Measurements from ENCODE around the gene AFAP1L2.

The AFAP1L2 gene

DNA sequence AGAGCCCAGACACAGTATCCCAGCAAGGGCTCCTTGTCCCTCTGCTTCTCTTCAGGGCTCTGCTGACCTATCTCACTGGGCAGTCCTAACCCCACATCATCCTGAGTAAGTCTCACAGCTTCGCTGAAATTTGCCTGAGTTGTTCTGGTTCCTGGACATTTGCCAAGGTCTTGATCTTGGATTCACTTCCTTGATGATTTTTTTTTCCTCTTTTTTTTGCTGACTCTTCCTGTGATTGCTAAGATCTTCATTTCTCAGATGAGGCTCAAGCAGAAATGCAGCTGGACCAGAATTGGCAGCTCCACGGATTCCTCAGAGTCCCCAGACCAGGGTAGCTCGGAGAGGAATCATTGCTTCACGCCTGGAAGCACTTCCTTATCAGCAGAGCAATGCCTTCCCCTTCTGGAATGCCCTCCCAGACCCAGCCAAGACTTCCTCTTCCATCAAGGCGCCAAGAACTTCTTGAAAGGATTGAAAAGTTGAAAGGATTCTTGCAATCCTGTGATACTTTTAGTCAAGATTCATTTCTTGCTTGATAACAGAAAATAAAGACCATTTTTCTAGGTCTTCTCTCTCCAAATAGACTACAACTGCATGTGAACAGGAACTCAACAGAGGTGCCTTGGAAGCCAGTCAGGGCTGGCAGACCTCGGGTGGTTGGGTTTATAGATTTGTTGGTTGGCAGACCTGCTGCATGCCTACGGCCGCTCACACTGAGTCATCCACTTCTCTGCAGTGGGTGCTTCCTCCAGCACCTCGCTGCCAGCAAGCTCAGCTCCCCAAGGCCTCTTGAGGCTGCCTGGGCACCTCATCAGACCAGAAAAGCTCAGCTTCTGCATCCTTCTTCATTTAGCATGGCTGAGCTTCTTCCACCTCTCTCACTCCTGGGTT is 8.8 kb upstream of the AFAP1L2 start:
- FAIRE-seq (no peak), DNase-seq (ENCODE audit: low spot score) (peak; percentile 69)

DNA sequence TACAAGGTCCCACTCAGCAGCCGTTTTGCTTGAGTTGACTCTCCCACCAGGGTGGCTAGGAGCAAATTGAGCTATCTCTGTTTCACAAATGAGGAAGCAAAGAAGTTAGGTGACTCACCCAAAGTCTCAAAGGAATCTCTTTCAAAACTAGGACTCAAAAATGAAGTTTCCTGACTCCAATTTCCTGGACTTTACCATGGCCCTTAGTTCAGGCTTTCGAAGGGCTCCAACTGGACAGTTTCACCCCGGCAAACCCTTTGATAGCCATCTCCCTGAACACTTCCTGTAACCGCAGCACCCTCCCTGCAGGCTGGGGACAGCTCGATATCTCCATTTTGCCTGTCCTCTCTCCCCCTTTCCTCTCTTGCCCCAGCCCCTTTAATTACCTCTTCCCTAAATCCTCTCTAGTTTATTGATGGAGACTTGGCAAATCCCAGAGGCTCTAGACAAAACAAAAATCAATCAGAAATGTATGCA is 4.7 kb upstream of the AFAP1L2 start:
- DNase-seq (ENCODE audit: low spot score) (no peak), FAIRE-seq (no peak)

DNA sequence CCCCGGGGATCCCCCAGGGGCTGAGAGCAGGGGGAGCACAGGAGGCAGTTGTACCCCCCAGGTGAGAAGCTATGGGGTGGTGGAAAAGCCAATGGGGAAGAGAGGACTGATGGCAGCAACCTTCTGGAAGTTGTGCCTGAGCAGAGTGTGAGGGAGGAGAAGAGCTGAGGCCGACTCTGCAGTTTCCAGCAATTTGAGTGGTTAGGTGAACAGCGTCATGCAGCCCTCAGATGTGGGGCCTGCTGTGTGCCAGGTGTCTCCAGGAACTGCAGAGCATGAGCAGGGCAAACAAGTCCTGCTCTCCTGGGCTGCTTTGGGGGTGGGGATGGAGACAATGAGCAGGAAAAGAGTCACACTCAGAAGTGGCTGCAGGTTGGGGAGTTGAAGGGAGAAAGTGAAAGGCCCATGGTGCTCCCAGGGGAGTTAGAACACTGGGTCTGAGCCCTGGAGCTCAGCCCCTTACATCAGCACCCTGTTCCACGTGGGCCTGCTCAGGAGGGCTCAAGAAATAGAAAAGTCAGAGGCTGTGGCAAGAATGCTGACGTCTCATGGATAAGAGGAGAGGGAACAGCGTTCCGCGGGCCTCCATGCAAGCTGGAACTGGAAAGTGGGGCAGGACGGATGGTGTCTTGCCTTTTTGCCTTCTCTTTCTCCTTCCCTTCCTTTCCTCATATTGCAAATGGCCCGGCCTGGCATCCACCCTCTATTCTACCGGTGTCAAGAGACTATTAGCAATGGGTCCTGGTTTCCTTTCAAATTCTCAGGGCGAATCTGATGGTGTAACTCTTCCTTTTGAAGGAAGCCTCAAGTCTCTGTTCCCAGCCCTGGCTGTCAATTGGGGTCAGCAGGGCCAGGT is 4.0 kb upstream of the AFAP1L2 start:
- DNase-seq (ENCODE audit: low spot score) (no peak), FAIRE-seq (no peak)

DNA sequence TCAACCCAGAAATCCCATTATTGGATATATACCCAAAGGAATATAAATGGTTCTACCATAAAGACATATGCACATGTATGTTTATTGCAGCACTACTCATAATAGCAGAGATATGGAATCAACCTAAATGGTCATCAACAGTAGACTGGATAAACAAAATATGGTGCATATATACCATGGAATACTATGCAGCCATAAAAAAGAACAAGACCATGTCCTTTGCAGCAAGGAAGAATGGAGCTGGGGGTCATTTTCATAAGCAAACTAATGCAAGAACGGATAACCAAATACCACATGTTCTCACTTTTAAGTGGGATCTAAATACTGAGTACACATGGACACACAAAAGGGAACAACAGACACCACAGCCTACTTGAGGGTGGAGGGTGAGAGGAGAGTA is 2.2 kb upstream of the AFAP1L2 start:
- FAIRE-seq, result no peak

DNA sequence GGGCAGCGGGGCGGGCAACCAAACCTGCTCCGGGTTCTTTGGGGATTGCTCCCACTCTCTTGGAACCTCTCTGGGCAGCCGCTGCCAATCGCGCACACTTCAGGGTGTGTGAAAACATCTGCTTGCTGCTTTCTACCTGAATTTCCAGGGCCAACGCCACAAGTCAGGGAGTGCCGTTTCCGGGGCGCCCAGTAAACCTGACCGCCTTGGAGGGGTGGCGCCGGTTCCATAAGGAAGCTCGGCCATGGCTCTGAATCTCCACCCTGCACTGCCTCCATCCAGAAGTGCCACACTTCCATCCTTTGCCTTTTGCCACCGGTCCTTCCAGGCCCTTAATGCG is 679 bp upstream of the AFAP1L2 start:
- no peak for DNase-seq (ENCODE audit: low spot score)
- FAIRE-seq, result no peak

More for the DNA sequence above, 2.2 kb upstream of the AFAP1L2 start:
- DNase-seq (ENCODE audit: low spot score), result no peak

DNA sequence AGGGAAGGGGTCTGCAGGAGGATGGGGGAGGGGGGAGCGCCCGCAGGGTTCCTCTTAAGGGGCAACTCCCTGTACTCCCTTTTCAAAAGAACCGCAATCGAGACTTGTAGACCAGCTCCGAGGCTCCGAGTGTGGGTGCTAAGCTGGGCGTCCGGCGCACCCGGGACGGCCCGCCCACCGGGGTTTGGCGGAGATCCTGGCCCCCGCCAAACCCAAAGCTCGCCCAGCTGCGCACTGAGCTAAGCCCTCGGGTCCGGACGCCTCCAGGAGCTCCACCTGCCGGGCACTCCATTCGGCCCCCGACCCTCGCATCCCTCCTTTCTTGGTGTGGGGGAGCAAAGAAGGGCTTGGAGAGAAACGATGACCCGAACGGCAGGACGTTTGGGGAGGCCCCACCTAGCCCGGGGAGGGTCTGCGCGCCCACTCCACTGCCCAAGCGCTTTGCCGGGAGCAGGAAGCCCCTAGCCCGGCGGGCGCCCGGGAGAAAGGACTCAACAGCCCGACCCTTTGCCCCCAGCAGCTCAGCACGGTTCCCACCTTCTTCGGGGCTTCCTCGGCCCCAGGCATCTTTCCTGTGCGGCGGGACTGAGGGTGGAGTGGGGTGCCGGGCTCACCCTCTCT is 651 bp downstream of the AFAP1L2 start:
- FAIRE-seq (no peak), DNase-seq (ENCODE audit: low spot score) (no peak)

DNA sequence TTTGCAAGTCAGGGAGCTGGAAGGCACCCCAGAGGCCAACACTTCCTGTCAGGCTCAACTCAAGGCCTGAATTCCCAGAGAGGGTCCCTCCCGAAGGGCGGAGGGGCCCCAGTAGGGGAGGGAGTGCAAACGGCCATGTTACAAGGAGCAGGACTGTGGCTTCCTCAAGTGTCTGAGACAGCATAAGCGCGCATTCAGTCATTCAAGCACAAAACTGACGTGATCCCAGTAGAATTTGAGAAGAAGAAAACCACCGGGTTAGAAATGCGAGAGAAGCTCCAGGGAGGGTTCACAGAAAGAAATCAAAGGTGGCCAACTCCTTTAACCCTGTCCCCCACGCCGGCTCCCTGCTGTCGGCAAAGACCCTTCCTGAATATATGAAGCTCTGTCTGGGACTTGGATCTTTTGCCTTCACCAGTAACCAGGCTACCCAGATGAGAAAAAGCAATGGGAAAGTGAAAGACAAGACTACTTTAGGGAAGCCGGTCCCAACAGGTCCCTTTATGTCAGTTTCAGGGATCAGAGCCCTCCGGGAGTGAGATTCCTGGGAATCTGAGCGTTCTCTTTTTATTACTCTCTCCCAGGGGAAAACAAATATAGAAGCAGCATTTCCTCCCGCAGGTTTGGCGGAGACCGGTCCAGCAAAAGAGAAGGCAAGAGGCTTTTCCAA is 1.3 kb downstream of the AFAP1L2 start:
- FAIRE-seq (no peak), DNase-seq (ENCODE audit: low spot score) (no peak)

DNA sequence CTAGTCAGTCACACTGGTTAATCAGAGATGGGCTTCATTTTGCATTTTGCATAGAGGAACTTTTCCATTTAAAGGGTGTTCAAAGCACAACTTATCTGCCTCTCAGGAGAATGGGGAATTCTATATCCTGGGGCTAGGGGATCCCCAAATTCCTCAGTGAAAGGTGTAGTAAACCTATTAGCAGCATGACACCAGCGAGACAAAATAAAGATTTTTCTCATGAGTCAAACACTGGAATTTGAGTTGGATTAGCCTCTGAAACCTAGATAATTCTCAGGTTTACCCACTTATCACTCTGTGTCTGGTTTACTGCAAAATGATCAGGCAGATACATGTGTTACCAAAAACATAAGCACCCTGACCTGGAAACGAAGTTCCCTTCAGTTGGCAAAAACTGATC is 2.1 kb downstream of the AFAP1L2 start:
- no peak for DNase-seq (ENCODE audit: low spot score)
- FAIRE-seq, result no peak

DNA sequence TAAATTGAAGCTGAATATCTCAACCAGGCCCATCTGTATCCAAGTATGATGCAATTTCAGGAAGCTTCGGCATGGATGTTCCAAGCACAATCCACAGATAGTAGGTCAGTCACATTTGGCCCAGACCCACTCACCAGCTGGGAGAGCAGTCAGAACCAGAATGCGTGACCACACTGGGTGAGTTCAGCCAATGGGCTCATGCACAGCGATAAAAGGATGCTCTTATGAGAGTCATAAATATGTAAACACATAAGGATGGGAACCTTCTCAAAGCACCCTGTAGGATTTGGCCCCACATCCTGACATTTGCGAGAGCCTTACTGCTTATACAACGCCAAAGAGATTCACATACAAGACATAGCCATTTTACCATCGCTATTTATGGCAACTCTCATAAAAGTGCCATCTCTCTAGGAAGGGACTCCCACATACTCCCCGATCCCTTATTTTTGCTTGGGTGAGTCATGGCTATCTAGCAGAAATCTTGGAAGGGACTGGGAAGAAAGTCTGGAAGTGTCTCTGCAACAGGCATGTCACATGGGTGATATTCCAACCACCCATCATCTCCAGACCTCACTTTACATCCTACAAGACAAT is 3.0 kb downstream of the AFAP1L2 start:
- no peak for FAIRE-seq

DNA sequence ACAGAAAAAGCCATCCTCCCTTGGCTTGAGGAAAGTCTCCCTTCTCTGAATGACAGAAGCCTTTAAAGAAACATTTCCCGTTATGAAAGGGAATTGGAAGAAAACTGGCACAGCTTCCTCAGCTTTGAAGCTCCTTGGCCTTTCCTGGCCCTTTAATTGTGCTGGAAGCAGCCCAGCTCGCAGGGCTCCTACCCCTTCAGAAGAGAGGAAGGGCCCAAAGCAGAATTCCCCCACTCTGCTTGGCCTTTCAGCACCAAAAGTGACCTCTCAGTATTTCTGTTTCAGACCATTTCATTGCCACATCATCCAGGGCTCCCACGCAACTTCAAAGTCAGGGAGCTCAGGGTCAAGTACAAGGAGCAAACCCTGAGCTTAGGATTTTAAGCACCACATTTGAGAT is 4.2 kb downstream of the AFAP1L2 start:
- no peak for DNase-seq (ENCODE audit: low spot score)
- no peak for FAIRE-seq

More for the DNA sequence above, 3.0 kb downstream of the AFAP1L2 start:
- DNase-seq (ENCODE audit: low spot score), result no peak

DNA sequence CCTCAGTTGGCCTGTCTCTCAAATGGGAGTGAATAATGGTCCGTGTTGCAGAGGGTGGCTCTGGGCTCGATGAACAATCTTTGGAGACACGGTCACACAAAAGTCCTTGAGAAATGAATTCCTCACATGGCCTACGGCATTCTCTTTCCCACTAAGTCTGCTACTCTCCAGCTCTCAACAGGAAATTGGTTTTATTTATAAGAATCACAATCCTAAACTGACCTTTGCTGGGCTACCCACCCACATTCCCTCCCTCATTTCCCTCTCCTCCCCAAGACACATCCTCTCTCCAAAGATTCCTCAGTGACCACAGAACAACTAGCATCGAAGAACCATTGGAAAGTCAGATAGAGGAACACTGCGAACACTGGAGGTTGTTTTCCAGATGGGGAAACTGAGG is 4.7 kb downstream of the AFAP1L2 start:
- FAIRE-seq, result no peak
- DNase-seq (ENCODE audit: low spot score), result no peak

DNA sequence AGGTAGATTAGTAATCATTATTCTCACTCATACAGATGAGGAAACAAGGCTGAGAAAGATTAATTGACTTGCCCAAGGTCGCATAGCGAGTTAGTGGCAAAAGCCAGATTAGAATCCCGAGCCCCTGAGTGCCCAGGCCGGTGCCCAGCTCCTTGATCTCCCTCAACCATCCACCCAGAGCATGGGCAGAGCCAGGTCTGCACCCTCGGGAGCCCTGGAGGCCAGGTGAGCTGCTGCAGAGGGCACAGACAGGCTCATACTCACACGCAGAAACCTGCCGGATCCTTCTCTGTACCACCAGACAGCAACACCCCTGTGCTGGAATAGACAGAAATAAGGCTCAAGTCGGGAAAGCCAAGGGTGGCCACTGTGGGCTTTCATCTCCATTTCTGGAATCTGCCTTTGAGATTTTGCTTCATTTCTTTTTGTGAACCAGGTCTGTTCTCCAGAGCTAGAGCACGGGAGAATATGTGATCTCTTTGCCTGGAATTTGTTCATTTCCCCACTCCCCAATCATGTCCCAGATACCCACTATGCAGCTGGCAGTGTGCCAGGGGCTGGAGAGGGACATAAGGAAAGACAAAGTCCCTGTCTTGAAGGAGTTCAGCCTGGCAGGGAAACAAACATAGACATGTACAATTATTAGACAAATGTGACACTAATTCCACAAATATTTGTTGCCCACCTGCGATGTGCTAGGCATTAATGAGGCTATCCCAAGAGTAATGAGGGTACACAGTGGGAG is 5.5 kb downstream of the AFAP1L2 start:
- FAIRE-seq (no peak), DNase-seq (ENCODE audit: low spot score) (no peak)

DNA sequence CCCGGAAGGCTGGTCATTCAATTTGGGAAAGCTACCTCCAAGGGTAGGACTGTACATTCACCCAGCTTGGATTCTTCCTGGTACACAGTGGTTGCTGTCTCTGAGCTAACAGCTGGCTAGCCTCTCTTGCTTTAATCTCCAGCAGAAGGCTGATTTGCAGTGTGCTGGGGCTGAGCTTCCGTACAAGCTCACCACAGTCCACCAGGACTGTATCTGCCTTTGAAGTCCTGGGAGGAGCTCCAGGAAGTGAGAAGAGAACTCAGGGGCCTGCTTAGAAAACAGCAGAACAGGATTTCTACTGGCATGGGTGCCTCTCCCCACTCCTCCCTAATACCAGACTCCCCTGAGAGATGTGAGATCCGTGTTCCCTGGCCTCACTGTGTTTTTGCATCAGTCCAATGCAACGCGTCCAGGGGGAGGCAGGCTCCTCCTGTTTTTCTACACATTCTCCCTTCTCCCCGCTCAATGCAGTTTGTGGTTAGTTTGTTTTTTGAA is 6.6 kb downstream of the AFAP1L2 start:
- DNase-seq (ENCODE audit: low spot score) (no peak), FAIRE-seq (no peak)

DNA sequence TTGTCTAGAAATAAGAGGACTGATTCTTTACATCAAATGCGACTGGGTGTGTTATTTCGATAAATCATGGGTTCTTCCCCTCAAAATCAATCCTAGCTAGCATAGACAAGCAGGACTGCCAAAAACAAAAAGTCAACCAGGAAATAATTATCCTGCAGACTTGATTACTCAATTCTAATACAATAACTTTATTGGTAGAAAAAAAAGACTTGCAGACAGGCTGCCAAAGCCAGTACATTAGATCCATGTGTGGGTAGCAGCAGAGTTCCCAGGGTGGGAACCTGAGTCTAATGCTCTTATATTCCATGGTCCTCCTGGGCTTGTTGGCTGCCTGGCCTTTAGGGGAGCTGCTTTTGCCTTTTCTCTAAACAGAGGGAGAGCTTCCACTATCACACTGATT is 7.8 kb downstream of the AFAP1L2 start:
- DNase-seq (ENCODE audit: low spot score) (no peak), FAIRE-seq (no peak)

DNA sequence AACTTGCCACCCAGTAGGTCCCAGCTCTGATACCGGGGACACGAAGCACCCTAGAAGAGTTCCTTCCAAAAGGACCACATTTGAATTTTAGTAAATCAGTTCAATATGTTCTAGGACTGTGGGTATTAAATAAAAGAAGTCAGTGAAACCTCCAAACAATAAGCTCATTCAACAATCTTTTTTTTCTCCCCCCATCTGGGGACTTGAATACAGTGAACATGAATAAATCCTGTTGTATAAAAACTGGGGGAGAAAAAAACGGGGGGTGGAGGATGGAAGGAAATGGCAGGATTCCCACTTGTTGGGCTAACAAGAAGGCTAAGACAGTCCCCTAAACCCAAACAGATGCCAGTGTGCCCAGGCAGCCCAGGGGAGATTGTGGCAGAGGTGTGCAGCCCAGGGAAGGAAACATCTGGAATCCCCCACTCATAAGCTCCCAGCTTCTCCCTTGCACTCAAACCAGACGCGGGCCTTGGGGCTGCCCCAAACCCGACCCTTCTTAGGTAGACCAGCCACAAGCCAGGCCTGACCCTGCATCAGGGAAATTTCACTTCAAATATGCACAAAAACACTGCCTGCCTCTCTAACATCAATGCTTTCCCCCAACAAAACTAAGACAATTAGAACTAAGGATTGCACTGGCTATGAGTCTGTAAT is 8.8 kb downstream of the AFAP1L2 start:
- no peak for DNase-seq (ENCODE audit: low spot score)
- FAIRE-seq, result no peak

DNA sequence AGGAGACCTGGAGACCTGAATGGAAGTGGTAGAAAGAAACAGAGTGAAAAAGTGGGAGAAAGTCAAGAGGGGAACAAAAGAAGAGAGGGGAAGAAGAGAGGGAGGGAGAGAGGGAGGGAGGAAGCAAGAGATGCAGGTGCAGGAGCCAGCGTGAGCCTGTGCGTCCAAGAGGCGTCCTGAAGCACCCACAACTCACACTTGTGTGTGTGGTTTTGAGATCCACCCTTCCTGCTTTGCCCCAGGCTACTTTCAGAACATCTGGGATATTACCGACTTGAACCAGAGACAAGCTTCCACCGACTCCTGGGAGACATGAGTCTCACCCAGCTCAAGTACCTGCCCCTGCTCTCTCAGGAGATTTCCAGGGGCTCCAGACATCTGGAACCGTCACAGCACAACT is 9.8 kb downstream of the AFAP1L2 start:
- FAIRE-seq, result no peak
- no peak for DNase-seq (ENCODE audit: low spot score)

DNA sequence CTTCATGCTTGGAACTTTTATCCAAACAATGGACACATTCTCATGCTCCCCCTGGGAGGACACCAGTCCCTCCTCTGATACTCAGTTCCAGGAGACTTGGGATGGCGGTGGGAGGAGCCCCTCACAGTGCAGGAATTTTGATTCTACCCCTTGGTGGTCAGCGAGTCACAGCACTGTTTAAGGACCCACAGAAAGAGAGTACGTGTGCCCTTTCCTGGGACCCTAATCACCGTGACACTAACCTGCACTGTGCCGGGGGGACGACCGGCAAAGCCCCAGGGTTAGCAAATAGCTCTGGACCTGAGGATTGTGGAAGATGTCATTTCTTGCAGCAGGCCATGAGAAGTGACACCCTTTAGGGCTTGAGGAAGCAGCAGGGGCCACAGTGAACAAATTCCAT is 10.4 kb downstream of the AFAP1L2 start:
- DNase-seq (ENCODE audit: low spot score), result no peak
- FAIRE-seq, result no peak

DNA sequence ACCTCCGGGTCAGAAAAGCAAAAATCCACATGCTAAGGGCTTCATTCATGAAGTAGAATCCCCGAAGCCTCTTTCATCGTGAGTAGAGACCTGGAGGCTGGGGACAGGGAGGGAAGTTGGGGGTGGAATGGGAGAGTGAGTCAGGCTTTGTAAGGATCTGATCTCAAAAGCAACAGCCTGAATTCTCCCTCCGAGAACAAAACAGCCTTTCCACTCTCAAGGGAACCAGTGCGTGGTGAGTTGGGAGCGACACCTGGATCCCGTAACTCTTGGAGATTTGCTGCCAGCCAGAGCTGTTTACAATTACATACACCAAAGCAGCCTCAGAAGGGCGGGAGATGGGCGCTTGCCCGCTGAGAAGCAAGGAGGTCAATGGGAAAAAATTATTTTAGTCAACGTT is 10.8 kb downstream of the AFAP1L2 start:
- peak; percentile 40 for DNase-seq (ENCODE audit: low spot score)
- no peak for FAIRE-seq

DNA sequence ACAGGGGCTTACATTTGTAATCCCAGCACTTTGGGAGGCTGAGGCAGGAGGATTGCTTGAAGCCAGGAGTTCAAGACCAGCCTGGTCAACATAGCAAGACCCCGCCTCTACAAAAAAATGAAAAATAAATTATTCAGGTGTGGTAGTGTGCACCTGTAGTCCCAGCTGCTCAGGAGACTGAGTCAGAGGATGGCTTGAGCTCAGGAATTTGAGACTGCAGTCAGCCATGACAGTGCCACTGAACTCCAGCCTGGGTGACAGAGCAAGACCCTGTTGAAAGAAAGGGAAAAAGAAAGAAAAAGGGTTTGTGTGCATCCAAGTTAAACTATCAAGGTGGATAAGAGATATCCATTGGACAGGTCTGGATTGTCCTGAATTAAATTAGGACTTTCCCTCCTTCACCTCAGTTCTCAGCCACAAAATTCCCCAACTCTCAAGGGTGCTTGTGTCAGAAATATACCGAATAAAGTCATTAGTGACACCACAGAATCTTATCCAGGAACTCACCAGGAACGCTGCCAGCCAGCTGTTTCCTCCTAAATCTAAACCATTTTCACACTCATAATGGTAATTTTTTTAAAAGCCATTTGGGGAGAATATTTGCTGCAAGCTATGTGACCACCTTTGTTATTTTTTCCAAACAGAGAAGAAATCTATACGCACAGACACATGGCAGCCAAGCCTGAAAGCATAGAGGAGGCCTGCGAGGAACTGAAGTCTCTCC is 12.0 kb downstream of the AFAP1L2 start:
- no peak for FAIRE-seq
- DNase-seq (ENCODE audit: low spot score), result no peak

Data from urothelium cell line (cell line).